GM23338 (cell line): ENCODE measurements around the gene TDO2. TPM values are rescaled to one million over a fixed set of nuclear protein-coding genes. Genes with fewer than 3 reads are reported as not detected.

ENCODE experiments used
- ATAC-seq: fragments of 200-7000 bp; cut with Tn5 transposase; 3 replicates; pipeline ENCODE4 v1.9.1; 2020
- DNase-seq: peaks from one replicate; pipeline ENCODE4 v3.0.0-alpha.2; 2015; ENCODE audit warnings: low spot score
- H2AFZ ChIP-seq: fragments of 200-600 bp; sonication (generic); 2 replicates; pipeline ENCODE4 v1.8.0; 2016; ENCODE audit warnings: antibody characterized with exemption, mild to moderate bottlenecking, moderate library complexity
- H3F3A ChIP-seq: fragments of 200-600 bp; sonication (generic); replicated peaks from 2 replicates; pipeline ENCODE4 v1.8.0; 2017; ENCODE audit warnings: antibody characterized with exemption, mixed run types, low read depth
- H3K27ac ChIP-seq: fragments of 200-600 bp; sonication (generic); 2 replicates; pipeline ENCODE4 v1.6.1; 2016; ENCODE audit warnings: low read depth
- H3K27me3 ChIP-seq: fragments of 200-600 bp; sonication (generic); 2 replicates; pipeline ENCODE4 v1.8.0; 2016; ENCODE audit warnings: mild to moderate bottlenecking, mixed run types, moderate library complexity; ENCODE audit not compliant: insufficient read depth
- H3K36me3 ChIP-seq: fragments of 200-600 bp; sonication (generic); 2 replicates; pipeline ENCODE4 v1.8.0; 2016; ENCODE audit warnings: mild to moderate bottlenecking; ENCODE audit not compliant: insufficient read depth
- H3K4me1 ChIP-seq: fragments of 200-600 bp; sonication (generic); 2 replicates; pipeline ENCODE4 v1.8.0; 2016; ENCODE audit warnings: mild to moderate bottlenecking, moderate library complexity; ENCODE audit not compliant: insufficient read depth
- H3K4me2 ChIP-seq: fragments of 200-600 bp; sonication (generic); 2 replicates; pipeline ENCODE4 v1.7.1; 2017; ENCODE audit warnings: mixed run types
- H3K4me3 ChIP-seq: fragments of 200-600 bp; sonication (generic); 2 replicates; pipeline ENCODE4 v1.6.1; 2016; ENCODE audit warnings: mixed run types
- H3K79me2 ChIP-seq: fragments of 200-600 bp; sonication (generic); replicated peaks from 2 replicates; pipeline ENCODE4 v1.8.0; 2017; ENCODE audit warnings: mild to moderate bottlenecking; ENCODE audit not compliant: insufficient read depth
- H3K9me2 ChIP-seq: fragments of 200-600 bp; sonication (generic); 2 replicates; pipeline ENCODE4 v1.8.0; 2017; ENCODE audit not compliant: insufficient read depth
- H4K20me1 ChIP-seq: fragments of 200-600 bp; sonication (generic); replicated peaks from 2 replicates; pipeline ENCODE4 v1.8.0; 2017; ENCODE audit warnings: mild to moderate bottlenecking; ENCODE audit not compliant: insufficient read depth
- H3K27ac Mint-ChIP-seq: 2 replicates; pipeline ENCODE4 v1.8.0; 2020; ENCODE audit warnings: inconsistent platforms, mild to moderate bottlenecking, moderate library complexity, mixed read lengths
- H3K27me3 Mint-ChIP-seq: 3 replicates; pipeline ENCODE4 v1.8.0; 2022; ENCODE audit warnings: low read depth, mild to moderate bottlenecking, moderate library complexity, mixed read lengths, inconsistent platforms; ENCODE audit not compliant: insufficient read depth, poor library complexity
- H3K36me3 Mint-ChIP-seq: 3 replicates; pipeline ENCODE4 v1.8.0; 2021; ENCODE audit warnings: low read depth, mild to moderate bottlenecking, inconsistent platforms, moderate library complexity, mixed read lengths
- H3K4me1 Mint-ChIP-seq: 3 replicates; pipeline ENCODE4 v1.8.0; 2020; ENCODE audit warnings: mild to moderate bottlenecking, inconsistent platforms, mixed read lengths
- H3K4me3 Mint-ChIP-seq: 3 replicates; pipeline ENCODE4 v1.8.0; 2021; ENCODE audit warnings: moderate library complexity, mild to moderate bottlenecking, inconsistent platforms, mixed read lengths
- H3K9me3 Mint-ChIP-seq: 3 replicates; pipeline ENCODE4 v1.8.0; 2020; ENCODE audit warnings: moderate library complexity, mild to moderate bottlenecking, inconsistent platforms, mixed read lengths
- CREB1 ChIP-seq: fragments of 250-450 bp; sonication (Bioruptor Pico); IDR thresholded peaks from 2 replicates; pipeline ENCODE4 v1.5.0; 2020; ENCODE audit warnings: low read depth, mild to moderate bottlenecking, moderate library complexity
- EZH2 ChIP-seq: fragments of 200-600 bp; sonication (generic); IDR thresholded peaks from one replicate; pipeline ENCODE4 v1.8.0; 2017; ENCODE audit warnings: antibody characterized with exemption, mild to moderate bottlenecking, low read depth; ENCODE audit not compliant: unreplicated experiment
- EZH2phosphoT487 ChIP-seq: fragments of 200-600 bp; sonication (generic); IDR thresholded peaks from one replicate; pipeline ENCODE4 v1.8.1; 2018; ENCODE audit warnings: antibody characterized with exemption; ENCODE audit not compliant: unreplicated experiment
- JUNB ChIP-seq: IDR thresholded peaks from one replicate; pipeline ENCODE4 v1.6.1; 2016; ENCODE audit warnings: antibody characterized with exemption; ENCODE audit not compliant: unreplicated experiment
- NANOG ChIP-seq: IDR thresholded peaks from 2 replicates; pipeline ENCODE4 v1.6.1; 2016; ENCODE audit warnings: antibody characterized with exemption, borderline replicate concordance
- REST ChIP-seq: IDR thresholded peaks from one replicate; pipeline ENCODE4 v1.6.1; 2018; ENCODE audit warnings: antibody characterized with exemption; ENCODE audit not compliant: unreplicated experiment
- STAT1 ChIP-seq: IDR thresholded peaks from one replicate; pipeline ENCODE4 v1.6.1; 2016; ENCODE audit warnings: antibody characterized with exemption; ENCODE audit not compliant: unreplicated experiment
- ZNF114 ChIP-seq: fragments of 250-450 bp; sonication (Bioruptor Pico); IDR thresholded peaks from 2 replicates; pipeline ENCODE4 v1.5.0; 2020; ENCODE audit warnings: mild to moderate bottlenecking, moderate library complexity
- ZNF331 ChIP-seq: fragments of 250-450 bp; sonication (Bioruptor Pico); IDR thresholded peaks from 2 replicates; pipeline ENCODE4 v1.5.0; 2020; ENCODE audit warnings: low read depth, mild to moderate bottlenecking, moderate library complexity
- polyA plus RNA-seq: library from polyadenylated mRNA; unstranded; fragments of >200 nt; fragmentation: Nextera tagmentation; extraction: Ambion mirVana; gene quantifications from 2 replicates; pipeline ENCODE4 v1.2.1, GENCODE V29; 2016
- total RNA-seq: library from RNA; depleted of rRNA; stranded (reverse); fragments of >200 nt; shearing (Covaris generic); gene quantifications from 2 replicates; pipeline ENCODE4 v1.2.3, GENCODE V29; 2014
- TF ChIP-seq, protein P1 (sequence below), 2 experiments: fragments of 200-600 bp in 1 of 2; sonication (generic) in 1 of 2; conservative IDR thresholded peaks; 2 replicates each; pipeline versions ENCODE4 v1.5.1 to v1.6.1; 2016 to 2017; ENCODE audit warnings: antibody characterized with exemption in 2 of 2, low read depth in 2 of 2, mild to moderate bottlenecking in 2 of 2, moderate library complexity in 1 of 2

TDO2 gene
- total and polyA plus RNA-seq, 2 experiments from 2014 or later = 0.10 TPM; not detected in 1

GRCh38 chr4:155960522-155960921 is 57.0 kb downstream of the TDO2 start (continued):
- TF ChIP-seq, protein P1, sequence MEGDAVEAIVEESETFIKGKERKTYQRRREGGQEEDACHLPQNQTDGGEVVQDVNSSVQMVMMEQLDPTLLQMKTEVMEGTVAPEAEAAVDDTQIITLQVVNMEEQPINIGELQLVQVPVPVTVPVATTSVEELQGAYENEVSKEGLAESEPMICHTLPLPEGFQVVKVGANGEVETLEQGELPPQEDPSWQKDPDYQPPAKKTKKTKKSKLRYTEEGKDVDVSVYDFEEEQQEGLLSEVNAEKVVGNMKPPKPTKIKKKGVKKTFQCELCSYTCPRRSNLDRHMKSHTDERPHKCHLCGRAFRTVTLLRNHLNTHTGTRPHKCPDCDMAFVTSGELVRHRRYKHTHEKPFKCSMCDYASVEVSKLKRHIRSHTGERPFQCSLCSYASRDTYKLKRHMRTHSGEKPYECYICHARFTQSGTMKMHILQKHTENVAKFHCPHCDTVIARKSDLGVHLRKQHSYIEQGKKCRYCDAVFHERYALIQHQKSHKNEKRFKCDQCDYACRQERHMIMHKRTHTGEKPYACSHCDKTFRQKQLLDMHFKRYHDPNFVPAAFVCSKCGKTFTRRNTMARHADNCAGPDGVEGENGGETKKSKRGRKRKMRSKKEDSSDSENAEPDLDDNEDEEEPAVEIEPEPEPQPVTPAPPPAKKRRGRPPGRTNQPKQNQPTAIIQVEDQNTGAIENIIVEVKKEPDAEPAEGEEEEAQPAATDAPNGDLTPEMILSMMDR (conservative IDR thresholded peaks at IDR 0.05; ENCODE audit: low read depth in 2 of 2) = no peak
- no peak for TF ChIP-seq ZNF331 (CRISPR knock-in tag)
- no peak for TF ChIP-seq STAT1

GRCh38 chr4:155961575-155961974 is 58.1 kb downstream of the TDO2 start:
- Mint-ChIP-seq H3K27me3 (no peaks in the 10 kb centered on the region), H3K4me1 (peaks cover 5% of the 10 kb centered on the region; the same call in 2 of the 3 replicates), H3K27ac (no peak overlapping the region), H3K9me3 (no peaks in the 10 kb centered on the region), H3K4me3 (no peak overlapping the region), H3K36me3 (no peaks in the 10 kb centered on the region)
- no peak for DNase-seq
- Histone ChIP-seq H3K9me2 (0 out of 2 replicates have a peak, but pooled peaks cover 6% of the 10 kb centered on the region), H4K20me1 (no peaks in the 10 kb centered on the region), H3K79me2 (no peaks in the 10 kb centered on the region), H3F3A (no peaks in the 10 kb centered on the region), H3K27ac (no peak overlapping the region), H2AFZ (no peak overlapping the region), H3K36me3 (no peaks in the 10 kb centered on the region), H3K4me3 (no peak overlapping the region), H3K4me1 (no peaks in the 10 kb centered on the region; the same call in 1 of the 2 replicates), H3K4me2 (no peak overlapping the region), H3K27me3 (no peaks in the 10 kb centered on the region)
- TF ChIP-seq NANOG (no peak), EZH2phosphoT487 (no peak), JUNB (no peak)
- ATAC-seq = no peak

- Histone ChIP-seq H3K79me2 (no peaks in the 10 kb centered on the region), H3K4me2 (no peak overlapping the region), H2AFZ (no peak overlapping the region), H3K4me1 (no peaks in the 10 kb centered on the region; the same call in 1 of the 2 replicates), H4K20me1 (no peaks in the 10 kb centered on the region), H3K9me2 (0 out of 2 replicates have a peak, but pooled peaks cover 6% of the 10 kb centered on the region), H3K27me3 (no peaks in the 10 kb centered on the region), H3K27ac (no peak overlapping the region), H3F3A (no peaks in the 10 kb centered on the region), H3K36me3 (no peaks in the 10 kb centered on the region), H3K4me3 (no peak overlapping the region)
- H3K4me3 Mint-ChIP-seq = no peak overlapping the region
- no peak for DNase-seq
- no peaks in the 10 kb centered on the region for H3K27me3 Mint-ChIP-seq
- no peak overlapping the region for H3K27ac Mint-ChIP-seq
- no peak for ATAC-seq
- H3K4me1 Mint-ChIP-seq = peaks cover 5% of the 10 kb centered on the region; the same call in 2 of the 3 replicates
- H3K36me3 Mint-ChIP-seq = no peaks in the 10 kb centered on the region
- no peaks in the 10 kb centered on the region for H3K9me3 Mint-ChIP-seq
- no peak for TF ChIP-seq CREB1 (CRISPR knock-in tag)
- TF ChIP-seq REST = no peak
- no peak for TF ChIP-seq ZNF114 (CRISPR knock-in tag)
- TF ChIP-seq NANOG = no peak
- no peak for TF ChIP-seq EZH2
These were observed 59.3 kb downstream of the TDO2 start for GRCh38 chr4:155962767-155963166.
